ENCODE data around the gene RHBDD1. TPM values are rescaled to one million over a fixed set of nuclear protein-coding genes. Genes with fewer than 3 reads are reported as not detected.

RHBDD1 gene
- total and polyA plus RNA-seq, 11 donors, result 4.7 to 44.5 (median 32.6) TPM

DNA sequence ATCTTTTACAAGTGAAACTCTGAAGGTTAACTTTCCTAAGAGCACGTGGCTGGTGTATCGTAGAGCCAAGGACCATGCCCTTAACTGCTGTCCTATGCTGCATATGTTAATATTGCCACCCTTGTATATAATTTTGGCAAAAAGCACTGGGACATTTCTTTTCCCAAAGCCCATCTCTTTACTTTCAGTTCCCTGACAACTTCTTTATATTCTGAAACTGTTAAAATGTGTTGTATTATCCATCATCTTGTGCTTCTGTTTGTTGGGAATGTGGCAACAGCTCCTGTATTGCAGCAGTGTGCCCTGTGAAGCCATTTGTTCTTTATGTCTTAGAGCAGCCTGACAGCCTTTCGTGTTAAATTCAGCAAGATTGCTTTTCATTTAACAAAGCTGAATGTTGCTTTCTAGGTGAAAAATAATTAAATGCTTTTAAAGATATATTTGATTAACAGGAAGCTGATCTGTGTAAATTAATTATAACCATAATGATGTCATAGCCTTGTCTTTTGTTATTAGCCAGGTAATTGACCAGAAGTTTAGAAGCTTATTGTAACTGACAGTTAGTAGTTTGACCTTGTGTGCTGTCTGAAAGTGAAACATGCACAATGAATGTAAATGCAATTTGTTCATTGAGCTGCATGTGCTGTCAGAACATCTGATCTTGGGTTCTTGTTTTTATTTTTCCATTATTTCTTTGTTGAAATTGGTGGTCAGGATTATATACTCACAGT is 9.7 kb downstream of the RHBDD1 start:
- Histone ChIP-seq H3K4me3 (no peak overlapping the region), H3K36me3 (peaks cover 0 to under 1% (median 0%) of the 10 kb centered on the region in 9 donors), H3K4me1 (peaks cover 0 to 8% (median 0%) of the 10 kb centered on the region in 12 donors), H3K9me3 (no peaks in the 10 kb centered on the region), H3K27ac (no peak overlapping the region), H3K27me3 (no peaks in the 10 kb centered on the region)
- intact Hi-C loops (cut with DNase I), result no loop called here
- 65 to 70% (median 67%) methylated on average over 3 of the region's 3 CpGs for WGBS, 4 donors
- no peak for DNase-seq
- ATAC-seq, result peak in 1 of 4 donors; percentile 47
- TF ChIP-seq, protein P1, sequence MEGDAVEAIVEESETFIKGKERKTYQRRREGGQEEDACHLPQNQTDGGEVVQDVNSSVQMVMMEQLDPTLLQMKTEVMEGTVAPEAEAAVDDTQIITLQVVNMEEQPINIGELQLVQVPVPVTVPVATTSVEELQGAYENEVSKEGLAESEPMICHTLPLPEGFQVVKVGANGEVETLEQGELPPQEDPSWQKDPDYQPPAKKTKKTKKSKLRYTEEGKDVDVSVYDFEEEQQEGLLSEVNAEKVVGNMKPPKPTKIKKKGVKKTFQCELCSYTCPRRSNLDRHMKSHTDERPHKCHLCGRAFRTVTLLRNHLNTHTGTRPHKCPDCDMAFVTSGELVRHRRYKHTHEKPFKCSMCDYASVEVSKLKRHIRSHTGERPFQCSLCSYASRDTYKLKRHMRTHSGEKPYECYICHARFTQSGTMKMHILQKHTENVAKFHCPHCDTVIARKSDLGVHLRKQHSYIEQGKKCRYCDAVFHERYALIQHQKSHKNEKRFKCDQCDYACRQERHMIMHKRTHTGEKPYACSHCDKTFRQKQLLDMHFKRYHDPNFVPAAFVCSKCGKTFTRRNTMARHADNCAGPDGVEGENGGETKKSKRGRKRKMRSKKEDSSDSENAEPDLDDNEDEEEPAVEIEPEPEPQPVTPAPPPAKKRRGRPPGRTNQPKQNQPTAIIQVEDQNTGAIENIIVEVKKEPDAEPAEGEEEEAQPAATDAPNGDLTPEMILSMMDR (IDR thresholded peaks at IDR 0.05), result no peak
- TF ChIP-seq POLR2A (IDR thresholded peaks at IDR 0.05), result no peak

DNA sequence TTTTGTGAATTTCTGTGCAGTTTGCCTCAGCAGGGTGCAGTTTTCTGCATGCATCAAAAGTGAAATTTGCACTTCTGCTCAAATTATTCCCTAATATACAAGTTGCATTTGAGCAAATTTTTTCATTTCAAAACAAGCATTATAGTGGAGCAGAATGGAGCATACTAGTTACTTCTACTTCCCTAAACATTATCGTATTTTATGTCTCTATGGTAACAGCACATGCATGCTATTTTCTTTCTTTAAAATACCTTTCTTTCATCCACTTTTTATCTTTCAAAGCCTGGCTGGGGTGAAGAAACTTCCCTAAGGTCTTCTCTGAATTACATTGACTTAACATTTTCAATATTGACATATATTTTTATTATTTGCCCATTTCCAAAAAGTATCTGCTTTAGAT is 11.2 kb downstream of the RHBDD1 start:
- intact Hi-C loops (cut with DNase I), result no loop called here
- no peak for DNase-seq
- TF ChIP-seq, protein P1 (IDR thresholded peaks at IDR 0.05), result no peak
- no peak for TF ChIP-seq POLR2A (IDR thresholded peaks at IDR 0.05)
- Histone ChIP-seq H3K27me3 (no peaks in the 10 kb centered on the region), H3K27ac (no peak overlapping the region), H3K9me3 (no peaks in the 10 kb centered on the region), H3K4me1 (peaks cover 0 to 8% (median 0%) of the 10 kb centered on the region in 12 donors), H3K4me3 (no peak overlapping the region), H3K36me3 (no peaks in the 10 kb centered on the region)
- 82 to 94% (median 89%) methylated on average over 1 of the region's 1 CpG for WGBS, 4 donors
- ATAC-seq, result no peak

DNA sequence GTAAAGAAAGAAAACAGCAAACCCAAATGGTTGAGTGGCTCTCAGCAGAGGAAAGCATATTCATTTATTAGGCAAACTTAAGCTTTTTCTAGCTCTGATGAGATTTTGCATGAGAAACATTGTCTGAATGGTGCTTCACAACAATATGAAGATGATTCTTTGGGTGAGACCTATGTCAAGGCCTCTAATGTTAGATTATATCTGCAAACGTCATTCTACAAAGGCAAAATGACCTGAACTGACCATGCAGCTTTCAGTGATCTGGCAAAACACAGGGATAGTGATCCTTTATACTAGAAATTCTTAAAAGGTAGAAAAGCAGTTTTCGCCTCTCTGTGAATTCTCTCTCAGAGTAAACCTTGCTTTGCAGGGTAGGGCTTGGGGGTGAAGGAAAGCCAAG is 11.7 kb downstream of the RHBDD1 start:
- H3K36me3 ChIP-seq, result no peaks in the 10 kb centered on the region

DNA sequence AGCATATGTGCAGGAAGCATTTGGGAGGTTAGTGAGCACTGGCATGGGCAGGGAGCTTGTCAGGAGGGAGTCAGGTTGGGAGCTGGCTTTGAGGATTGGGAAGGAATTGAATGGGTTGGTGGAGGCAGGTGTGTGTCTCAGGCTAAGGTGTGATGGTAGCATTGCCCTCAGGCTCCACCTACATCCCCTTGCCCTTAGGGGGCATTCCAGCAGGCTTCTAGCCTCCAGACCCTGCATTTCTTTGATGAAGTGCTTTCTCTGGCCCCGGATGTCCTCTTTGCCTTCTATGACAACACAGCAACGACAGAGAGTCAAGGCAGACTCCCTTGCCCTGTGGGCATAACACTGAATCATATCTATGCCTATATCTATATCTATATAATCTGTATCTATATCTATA is 13.5 kb downstream of the RHBDD1 start:
- no peak for ATAC-seq
- Histone ChIP-seq H3K4me1 (peaks cover 0 to 8% (median 0%) of the 10 kb centered on the region in 12 donors), H3K9me3 (no peaks in the 10 kb centered on the region), H3K27me3 (no peaks in the 10 kb centered on the region), H3K36me3 (no peaks in the 10 kb centered on the region), H3K27ac (no peak overlapping the region), H3K4me3 (no peak overlapping the region)
- TF ChIP-seq, protein P1 (IDR thresholded peaks at IDR 0.05), result no peak
- no peak for TF ChIP-seq POLR2A (IDR thresholded peaks at IDR 0.05)
- DNase-seq, result no peak
- WGBS, 4 donors, result 85 to 87% (median 86%) methylated on average over 2 of the region's 2 CpGs
- intact Hi-C loops (cut with DNase I), result no loop called here

More for the DNA sequence above, 11.7 kb downstream of the RHBDD1 start:
- TF ChIP-seq, protein P1 (IDR thresholded peaks at IDR 0.05), result no peak
- TF ChIP-seq POLR2A (IDR thresholded peaks at IDR 0.05), result no peak
- no peak overlapping the region for H3K4me3 ChIP-seq
- H3K27ac ChIP-seq, result no peak overlapping the region
- ATAC-seq (no peak), DNase-seq (no peak)
- H3K9me3 ChIP-seq, result no peaks in the 10 kb centered on the region
- 79 to 91% (median 85%) methylated on average over 2 of the region's 2 CpGs for WGBS, 4 donors
- intact Hi-C loops (cut with DNase I), result no loop called here
- H3K4me1 ChIP-seq, result peaks cover 0 to 8% (median 0%) of the 10 kb centered on the region in 12 donors
- H3K27me3 ChIP-seq, result no peaks in the 10 kb centered on the region

All from heart left ventricle (tissue), 16 donors.